ENCODE measurements around the gene AP1S1. TPM values are rescaled to one million over a fixed set of nuclear protein-coding genes. Genes with fewer than 3 reads are reported as not detected.
"Not testable (repeated sequence)": the region's sequence is repeated elsewhere in the genome, so short reads cannot be mapped to it uniquely, and the experiment has no call there.

The AP1S1 gene
- total RNA-seq, 1 donor from 2014 or later: 23.6 TPM

DNA sequence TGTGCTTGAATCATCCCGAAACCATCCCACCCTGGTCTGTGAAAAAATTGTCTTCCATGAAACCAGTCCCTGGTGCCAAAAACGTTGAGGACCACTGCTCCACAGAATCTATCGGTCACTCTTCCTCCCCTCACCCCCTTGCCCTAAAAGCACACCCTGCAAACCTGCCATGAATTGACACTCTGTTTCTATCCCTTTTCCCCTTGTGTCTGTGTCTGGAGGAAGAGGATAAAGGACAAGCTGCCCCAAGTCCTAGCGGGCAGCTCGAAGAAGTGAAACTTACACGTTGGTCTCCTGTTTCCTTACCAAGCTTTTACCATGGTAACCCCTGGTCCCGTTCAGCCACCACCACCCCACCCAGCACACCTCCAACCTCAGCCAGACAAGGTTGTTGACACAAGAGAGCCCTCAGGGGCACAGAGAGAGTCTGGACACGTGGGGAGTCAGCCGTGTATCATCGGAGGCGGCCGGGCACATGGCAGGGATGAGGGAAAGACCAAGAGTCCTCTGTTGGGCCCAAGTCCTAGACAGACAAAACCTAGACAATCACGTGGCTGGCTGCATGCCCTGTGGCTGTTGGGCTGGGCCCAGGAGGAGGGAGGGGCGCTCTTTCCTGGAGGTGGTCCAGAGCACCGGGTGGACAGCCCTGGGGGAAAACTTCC lies 28.2 kb upstream of the AP1S1 start:
- peak; percentile 74 for DNase-seq

DNA sequence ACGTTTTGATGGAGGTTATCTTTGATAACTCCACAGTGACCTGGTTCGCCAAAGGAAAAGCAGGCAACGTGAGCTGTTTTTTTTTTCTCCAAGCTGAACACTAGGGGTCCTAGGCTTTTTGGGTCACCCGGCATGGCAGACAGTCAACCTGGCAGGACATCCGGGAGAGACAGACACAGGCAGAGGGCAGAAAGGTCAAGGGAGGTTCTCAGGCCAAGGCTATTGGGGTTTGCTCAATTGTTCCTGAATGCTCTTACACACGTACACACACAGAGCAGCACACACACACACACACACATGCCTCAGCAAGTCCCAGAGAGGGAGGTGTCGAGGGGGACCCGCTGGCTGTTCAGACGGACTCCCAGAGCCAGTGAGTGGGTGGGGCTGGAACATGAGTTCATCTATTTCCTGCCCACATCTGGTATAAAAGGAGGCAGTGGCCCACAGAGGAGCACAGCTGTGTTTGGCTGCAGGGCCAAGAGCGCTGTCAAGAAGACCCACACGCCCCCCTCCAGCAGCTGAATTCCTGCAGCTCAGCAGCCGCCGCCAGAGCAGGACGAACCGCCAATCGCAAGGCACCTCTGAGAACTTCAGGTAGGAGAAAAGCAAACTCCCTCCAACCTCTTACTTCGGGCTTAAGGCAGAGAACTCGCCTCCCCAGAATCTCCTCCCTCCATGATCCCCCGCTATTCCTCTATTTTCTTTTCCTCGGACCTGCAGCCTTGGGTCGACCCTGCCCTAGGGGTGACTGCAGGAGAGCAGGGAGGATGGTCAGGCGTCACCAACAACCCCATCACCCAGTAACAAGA lies 27.4 kb upstream of the AP1S1 start, which contains the start of gene SERPINE1:
TSS of gene SERPINE1 (plus strand) at position 454 of the 809 bp plus-strand sequence. CDS start 1,290 bp downstream, outside the sequence.
- peak; percentile 97 for DNase-seq

DNA sequence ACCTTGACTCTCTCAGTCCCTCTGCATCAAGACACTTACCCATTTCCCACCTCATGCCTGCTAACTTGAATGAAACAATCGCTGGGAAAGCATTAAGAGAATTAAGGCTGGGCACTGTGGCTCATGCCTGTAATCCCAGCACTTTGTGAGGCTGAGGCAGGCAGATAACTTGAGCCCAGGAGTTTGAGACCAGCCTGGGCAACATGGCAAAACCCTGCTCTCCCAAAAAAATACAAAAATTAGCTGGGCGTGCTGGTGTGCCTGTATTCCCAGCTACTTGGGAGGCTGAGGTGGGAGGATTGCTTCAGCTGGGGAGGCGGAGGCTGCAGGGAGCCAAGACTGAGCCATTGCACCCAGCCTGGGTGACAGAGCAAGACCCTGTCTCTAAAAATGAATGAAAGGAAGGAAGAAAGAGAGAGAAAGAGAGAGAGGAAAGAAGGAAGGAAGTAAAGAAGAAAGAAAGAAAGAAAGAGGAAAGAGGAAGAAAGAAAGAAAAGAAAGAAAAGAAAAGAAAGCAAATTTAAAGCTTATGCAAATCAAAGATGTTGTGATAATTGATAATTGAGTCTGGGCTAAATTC lies 26.7 kb upstream of the AP1S1 start:
- DNase-seq: no peak

DNA sequence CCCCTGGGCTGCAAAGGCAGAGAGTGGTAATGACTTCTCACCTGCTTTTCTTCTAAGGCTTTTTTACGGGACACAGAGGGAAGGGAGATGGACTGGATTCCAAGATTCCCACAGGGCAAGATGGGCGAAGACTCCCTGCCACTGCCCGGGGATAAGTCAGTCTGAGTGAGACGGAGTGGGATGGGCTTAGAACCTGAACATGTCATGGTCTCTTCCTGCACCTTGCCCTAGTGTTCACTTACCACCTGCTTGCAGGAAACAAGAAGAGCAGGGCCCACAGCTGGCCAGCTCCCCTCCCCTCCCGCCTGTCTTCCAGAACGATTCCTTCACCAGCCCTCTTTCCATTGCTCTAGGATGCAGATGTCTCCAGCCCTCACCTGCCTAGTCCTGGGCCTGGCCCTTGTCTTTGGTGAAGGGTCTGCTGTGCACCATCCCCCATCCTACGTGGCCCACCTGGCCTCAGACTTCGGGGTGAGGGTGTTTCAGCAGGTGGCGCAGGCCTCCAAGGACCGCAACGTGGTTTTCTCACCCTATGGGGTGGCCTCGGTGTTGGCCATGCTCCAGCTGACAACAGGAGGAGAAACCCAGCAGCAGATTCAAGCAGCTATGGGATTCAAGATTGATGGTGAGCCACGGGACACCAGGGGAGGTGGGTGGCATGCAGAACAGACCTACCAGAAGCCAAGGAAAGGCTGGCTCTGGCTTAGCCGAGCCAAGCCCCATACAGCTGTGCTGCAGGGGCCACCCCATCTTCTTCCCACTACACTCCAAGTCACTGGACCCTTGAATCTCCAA lies 26.0 kb upstream of the AP1S1 start:
- DNase-seq: no peak

DNA sequence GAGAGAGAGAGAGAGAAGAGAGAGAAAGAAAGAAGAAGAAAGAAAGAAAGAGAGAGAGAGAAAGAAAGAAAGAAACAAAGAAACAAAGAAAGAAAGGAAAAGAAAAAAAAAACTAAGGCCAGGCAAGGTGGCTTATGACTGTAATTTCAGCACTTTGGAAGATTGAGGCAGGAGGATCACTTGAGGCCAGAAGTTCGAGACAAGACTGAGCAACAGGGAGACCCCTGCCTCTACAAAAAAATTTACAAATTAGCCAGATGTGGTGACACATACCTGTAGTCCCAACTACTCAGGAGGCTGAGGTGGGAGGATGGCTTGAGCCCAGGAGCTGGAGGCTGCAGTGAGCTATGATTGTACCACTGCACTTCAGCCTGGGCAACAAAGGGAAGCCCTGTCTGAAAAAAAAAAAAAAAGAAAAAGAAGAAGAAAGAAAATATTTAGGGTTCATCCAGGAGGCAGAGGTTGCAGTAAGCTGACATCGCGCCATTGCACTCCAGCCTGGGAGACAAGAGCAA lies 24.6 kb upstream of the AP1S1 start:
- DNase-seq: no peak

DNA sequence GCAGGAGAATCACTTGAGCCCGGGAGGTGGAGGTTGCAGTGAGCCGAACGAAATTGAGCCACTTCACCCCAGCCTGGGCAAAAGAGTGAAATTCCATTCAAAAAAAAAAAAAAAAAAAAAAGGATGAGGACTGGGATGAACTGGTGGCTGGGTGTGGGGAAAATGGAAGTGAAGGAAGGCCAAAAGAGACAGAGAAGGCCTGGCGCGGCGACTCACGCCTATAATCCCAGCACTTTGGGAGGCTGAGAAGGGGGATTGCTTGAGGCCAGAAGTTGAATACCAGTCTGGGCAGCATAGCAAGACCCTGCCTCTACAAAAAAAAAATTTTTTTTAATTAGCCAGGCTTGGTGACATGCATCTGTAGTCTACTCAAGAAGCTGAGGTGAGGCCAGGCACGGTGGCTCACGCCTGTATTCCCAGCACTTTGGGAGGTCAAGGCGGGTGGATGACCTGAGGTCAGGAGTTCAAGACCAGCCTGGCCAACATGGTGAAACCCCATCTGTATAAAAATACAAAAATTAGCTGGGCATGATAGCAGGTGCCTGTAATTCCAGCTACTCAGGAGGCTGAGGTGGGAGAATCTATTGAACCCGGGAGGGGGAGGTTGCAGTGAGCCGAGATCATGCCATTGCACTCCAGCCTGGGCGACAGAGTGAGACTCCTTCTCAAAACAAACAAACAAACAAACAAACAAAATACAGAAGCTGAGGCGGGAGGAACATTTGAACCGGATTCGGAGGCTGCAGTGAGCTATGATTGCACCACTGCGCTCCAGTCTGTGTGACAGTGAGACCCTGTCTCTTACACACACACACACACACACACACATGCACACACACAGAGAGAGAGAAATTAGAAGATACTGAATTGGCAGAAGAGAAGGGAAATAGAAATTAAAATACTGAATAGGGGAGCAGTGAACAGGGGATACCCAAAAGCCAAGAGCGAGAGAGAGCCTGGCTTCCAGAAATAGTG lies 21.4 kb upstream of the AP1S1 start:
- not testable (repeated sequence) for DNase-seq

DNA sequence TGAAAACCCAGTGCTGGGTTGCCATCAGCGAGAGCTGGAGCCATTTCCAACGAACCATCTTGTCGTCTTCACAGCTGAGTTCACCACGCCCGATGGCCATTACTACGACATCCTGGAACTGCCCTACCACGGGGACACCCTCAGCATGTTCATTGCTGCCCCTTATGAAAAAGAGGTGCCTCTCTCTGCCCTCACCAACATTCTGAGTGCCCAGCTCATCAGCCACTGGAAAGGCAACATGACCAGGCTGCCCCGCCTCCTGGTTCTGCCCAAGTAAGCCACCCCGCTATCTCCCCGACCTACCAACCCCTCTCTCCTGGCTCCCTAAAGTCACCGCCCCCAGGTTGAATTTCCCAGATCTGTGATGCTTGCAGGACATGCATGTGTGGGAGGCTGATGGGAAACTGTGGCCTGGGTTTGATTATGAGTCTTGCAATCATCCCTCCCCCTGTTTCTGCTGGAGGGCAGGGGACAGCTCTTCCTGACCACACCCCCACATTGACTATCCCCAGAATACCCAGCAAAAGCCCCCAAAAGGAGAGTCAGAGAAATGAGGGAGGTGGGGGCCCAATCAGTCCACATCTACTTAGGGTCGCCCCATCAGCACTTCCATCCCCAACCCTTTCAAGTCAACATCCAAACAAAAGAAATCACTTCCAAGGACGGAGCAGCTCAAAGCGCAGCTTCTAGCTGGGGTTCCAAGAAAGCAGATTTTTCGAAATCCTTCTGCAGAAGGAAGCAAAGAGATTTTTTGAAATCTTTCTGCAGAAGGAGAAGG lies 20.5 kb upstream of the AP1S1 start:
- DNase-seq: no peak

DNA sequence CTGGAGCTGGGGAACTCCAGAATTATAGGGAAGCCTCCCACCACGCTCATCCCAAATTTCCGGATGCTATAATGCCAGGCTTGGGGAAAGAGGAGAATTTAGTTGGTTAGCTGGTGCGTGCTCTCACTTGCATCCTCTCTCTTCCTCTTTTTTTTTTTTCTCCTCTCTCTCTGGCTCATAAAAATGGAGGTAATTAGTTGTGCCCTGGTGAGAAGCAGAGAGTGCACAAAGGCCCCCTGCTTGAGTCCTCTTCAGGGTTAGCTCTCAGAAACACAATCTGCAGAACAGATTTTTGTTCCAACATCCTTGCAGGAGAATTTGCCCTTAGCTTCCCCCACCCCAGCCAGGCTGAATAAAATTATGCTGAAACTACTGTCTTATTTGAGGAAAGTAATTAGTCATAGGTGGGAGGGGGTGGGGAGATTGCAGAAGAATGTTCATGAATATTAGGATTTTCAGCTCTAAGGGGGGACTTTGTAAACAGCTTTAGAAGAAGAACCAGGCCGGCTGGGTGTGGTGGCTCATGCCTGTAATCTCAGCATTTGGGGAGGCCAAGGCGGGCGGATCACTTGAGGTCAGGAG lies 19.8 kb upstream of the AP1S1 start:
- no peak for DNase-seq

DNA sequence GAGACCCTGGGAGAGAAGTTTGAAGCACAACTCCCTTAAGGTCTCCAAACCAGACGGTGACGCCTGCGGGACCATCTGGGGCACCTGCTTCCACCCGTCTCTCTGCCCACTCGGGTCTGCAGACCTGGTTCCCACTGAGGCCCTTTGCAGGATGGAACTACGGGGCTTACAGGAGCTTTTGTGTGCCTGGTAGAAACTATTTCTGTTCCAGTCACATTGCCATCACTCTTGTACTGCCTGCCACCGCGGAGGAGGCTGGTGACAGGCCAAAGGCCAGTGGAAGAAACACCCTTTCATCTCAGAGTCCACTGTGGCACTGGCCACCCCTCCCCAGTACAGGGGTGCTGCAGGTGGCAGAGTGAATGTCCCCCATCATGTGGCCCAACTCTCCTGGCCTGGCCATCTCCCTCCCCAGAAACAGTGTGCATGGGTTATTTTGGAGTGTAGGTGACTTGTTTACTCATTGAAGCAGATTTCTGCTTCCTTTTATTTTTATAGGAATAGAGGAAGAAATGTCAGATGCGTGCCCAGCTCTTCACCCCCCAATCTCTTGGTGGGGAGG lies 16.5 kb upstream of the AP1S1 start:
- no peak for DNase-seq

DNA sequence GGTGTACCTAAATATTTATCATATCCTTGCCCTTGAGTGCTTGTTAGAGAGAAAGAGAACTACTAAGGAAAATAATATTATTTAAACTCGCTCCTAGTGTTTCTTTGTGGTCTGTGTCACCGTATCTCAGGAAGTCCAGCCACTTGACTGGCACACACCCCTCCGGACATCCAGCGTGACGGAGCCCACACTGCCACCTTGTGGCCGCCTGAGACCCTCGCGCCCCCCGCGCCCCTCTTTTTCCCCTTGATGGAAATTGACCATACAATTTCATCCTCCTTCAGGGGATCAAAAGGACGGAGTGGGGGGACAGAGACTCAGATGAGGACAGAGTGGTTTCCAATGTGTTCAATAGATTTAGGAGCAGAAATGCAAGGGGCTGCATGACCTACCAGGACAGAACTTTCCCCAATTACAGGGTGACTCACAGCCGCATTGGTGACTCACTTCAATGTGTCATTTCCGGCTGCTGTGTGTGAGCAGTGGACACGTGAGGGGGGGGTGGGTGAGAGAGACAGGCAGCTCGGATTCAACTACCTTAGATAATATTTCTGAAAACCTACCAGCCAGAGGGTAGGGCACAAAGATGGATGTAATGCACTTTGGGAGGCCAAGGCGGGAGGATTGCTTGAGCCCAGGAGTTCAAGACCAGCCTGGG lies 15.9 kb upstream of the AP1S1 start:
- DNase-seq: peak; percentile 60

DNA sequence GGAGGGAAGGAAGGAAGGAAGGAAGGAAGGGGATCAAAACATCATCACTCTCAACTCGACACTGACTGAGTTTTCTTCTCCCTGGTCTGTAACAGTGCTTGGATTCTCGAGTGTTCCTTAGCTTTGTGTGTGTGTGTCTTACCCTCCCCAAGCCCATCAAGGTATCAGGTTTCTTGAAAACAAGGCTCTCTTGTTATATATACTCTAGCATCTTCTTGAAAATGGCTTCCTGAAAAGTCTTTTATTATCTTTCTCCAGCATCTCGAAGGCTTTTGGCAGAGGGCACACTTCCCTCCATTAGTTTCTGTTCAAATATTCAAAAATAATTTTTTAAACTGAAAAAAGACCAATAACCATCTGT lies 14.0 kb upstream of the AP1S1 start:
- no peak for DNase-seq

DNA sequence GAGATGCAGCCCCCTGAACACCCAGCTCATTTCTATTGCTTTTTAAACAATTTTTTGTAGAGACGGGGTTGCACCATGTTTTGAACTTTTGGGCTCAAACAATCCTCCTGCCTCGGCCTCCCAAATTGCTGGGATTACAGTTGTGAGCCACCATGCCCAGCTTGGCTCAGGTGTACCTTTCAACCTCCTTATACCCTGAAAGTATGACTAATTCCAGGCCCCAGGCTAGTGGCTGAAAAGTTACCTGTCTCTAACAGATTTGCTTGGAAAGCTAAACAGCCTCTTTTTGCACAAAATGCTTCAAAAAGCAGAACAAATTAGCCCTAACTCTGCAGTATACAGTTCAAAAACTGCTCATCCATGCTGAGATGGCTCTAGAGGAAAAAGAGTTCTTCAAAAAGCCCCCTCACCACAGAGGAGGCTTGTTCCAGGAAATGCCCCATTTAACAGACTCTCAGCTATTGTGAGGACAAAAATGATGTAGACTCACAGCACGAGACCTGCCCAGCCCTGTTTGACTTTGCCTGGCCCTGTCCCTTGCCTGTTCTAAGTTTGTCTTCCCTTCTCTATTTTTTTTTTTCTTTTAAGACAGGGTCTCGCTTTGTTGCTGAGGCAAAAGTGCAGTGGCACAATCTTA lies 13.4 kb upstream of the AP1S1 start:
- no peak for DNase-seq

DNA sequence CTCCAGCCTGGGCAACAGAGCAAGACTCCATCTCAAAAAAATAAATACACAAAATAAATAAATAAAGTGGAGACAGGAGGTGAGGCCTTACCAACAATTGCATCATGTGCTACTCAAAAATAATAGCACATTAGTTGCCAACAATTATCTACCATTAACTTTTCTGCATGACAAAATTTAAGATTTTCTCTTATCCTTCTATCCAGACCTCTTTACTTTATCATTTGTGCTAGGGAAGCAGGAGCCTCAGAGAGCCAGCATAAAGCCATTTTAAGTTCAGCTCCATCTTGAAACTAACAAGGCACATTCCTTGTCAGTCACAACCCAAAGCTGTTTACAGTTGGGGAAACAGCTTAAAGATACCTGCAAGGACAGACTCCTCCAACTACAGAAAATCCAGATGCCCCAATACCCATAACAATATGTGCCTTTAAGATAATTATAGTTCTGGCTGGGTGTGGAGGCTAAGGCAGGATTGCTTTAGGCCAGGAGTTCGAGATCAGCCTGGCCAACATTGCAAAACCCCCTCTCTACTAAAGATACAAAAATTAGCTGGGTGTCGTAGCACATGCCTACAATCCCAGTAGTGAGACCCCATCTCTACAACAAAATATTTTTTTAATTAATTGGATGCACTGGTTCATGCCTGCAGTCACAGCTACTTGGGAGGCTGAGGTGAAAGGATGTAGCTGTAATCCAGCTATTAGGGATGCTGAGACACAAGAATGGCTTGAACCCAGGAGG lies 2.2 kb upstream of the AP1S1 start:
- DNase-seq: no peak

DNA sequence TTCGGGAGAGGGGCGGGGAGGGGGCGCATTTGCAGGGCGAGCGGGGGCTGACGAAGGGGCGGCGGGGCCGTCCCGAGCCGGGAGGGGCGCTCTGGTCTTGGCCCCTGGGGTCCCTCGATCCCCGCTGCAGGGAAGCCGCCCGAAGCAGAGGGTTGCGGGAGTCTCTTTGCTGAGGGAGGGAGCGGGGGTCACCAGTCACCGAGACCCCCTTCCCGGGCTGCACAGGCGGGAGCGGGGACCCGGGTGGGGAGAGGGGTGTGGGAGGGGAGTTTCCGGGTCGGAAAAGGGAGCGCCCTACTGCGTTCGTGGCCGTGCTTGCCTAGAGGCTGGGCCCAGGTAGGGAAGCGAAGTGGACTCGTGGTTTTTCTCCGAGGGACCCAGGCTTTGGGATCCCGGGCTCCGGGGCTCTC lies 422 bp downstream of the AP1S1 start:
- no peak for DNase-seq

DNA sequence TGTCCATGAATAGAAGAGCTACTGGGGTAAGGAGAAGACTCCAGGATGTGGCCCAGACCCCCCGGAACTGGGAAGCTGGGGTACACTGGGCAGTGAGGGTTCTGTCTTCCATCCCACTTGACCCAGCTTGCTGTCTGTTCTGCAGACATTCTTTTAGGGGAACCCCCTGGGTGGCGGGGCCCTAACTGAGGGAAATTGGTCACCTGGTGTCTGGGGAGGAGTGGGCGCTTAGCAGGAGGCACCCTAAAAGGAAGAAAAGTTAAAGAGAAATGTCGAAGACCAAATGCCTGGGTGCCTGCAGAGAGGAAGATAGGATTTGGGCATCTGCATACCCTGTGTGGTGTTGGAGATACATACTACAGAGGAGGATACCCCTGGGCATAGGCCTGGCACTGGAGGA lies 1.0 kb downstream of the AP1S1 start:
- DNase-seq: no peak

DNA sequence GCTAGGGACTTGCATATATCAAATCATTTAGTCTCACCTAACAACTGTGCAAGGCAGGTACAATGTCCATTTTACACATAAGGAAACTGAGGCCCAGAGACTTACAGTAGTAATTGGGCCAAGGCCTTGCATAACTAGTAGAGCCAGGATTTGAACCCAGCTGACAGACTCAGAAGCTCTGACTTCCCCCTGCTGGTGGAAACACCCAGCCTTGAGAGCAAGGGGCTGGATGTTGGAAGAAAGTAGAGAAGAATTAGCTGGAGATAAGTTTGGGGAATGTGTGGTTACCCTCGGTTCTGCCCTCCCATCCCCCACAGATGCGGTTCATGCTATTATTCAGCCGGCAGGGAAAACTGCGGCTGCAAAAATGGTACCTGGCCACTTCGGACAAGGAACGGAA lies 2.0 kb downstream of the AP1S1 start:
- no peak for DNase-seq

DNA sequence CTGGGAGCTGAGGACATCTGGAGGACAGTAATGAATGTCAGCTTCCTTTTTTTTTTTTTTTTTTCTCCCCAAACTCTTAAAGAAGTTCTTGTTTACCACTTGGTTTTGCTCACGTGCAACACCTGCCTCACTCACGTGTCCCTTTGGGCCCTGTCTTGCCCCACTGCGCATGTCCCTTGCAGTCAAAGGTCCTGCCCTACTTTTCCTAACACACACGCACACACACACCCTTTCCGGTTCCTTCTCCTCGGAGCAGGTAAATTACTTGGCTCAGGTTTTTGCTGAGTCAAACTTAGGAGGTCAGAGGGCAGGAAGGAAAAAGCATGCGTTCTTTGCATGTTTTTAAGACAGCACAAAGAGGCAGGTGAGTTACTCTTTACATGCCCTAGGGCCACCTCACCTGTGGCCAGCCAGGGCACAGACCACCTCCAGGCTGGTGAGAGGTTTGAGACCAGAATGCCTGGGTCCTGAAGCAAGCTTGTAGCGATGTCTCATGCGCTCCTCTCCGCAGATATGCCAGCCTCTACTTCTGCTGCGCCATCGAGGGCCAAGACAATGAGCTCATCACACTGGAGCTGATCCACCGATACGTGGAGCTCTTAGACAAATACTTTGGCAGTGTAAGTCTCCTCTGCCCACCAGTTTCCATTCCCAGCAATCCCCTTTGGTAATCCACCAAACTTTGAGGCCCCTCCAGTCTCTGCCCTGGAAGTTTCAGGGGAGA lies 2.8 kb downstream of the AP1S1 start:
- no peak for DNase-seq

Data from tongue (tissue), 2 donors.